HG03432 (cell line): ENCODE data around the gene ERP29.
"Not testable (repeated sequence)": the region's sequence is repeated elsewhere in the genome, so short reads cannot be mapped to it uniquely, and the experiment has no call there.

Experiments
- ATAC-seq: cut with Tn5 transposase; IDR thresholded peaks from one replicate; pipeline ENCODE4 v1.9.1; 2021; ENCODE audit warnings: mild to moderate bottlenecking, moderate library complexity; ENCODE audit not compliant: unreplicated experiment

The ERP29 gene

GRCh38 chr12:112001576-112001975, 11.7 kb upstream of the ERP29 start:
- no peak for ATAC-seq

DNA sequence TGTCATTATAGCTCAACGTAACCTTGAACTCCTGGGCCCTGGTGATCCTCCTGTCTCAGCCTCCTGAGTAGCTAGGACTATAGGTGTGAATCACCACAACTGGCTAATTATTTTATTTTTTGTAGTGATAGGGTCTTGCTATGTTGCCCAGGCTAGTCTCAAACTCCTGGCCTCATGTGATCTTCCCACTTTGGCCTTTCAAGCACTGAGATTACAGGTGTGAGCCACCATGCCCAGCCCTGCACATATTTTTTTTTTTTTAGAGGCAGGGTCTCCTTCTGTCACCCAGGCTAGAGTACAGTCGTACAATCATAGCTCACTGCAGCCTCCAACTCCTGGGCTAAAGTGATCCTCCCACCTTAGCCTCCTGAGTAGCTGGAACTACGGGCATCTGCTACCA, 9.2 kb upstream of the ERP29 start:
- ATAC-seq = no peak

DNA sequence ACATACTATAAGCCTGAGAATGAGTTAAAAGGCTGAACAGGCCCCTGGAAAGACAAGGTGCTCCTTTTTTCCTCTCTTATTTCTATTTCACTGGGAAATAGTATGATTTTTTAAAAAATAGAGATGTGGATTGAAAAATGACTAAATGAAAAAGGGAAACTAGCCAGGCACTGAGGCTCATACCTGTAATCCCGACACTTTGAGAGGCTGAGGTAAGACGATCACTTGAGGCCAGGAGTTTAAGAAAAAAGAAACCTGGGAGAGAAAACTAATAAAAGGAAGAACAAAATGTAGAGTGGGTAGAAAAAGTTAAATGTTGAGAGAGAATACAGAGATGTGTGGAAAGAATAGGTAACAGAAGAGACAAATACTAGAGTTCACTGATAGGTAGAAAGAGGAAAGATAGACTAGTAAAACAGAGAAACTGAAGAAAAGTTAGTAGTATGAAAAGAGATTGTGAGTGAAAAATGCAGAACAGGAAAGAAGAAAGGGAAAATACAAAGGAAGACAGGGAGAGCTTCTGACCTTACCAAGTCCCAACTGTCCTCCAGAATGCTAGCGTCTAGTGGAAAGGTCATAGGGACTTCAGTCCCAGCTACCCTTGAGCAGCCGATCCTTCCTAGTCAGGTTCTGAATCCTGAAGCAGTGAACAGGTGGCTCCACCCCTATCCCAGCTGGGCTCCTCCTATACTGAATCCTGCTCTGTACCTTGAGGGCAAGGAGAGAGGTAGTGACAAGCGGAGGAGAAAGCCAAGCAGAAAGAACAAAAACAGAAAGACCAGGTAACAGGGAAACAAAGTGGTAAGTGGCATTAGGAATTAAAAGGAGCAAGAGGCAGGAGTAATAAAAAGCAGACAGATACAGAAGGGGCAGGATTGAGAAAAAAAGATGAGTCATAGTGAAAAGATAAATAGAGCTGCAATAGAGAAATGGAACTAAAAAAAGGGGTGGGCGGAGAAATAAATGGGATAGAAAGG, 7.5 kb upstream of the ERP29 start:
- no peak for ATAC-seq

DNA sequence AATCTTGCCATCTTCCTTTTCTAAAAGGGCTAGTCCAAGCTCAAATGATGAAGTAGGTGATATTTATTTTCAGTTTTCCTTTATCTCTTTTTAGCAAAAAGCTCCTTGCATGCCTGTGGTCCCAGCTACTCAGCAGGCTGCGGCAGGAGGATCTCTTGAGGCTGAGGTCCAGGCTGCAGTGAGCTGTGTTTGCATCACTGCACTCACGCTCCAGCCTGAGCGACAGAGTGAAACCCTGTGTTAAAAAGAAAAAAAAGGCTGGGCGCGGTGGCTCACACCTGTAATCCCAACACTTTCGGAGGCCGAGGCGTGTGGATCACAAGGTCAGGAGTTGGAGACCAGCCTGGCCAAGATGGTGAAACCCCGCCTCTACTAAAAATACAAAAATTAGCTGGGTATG, 5.3 kb upstream of the ERP29 start:
- no peak for ATAC-seq

- no peak for ATAC-seq
Observed at GRCh38 chr12:112008918-112009317, 4.3 kb upstream of the ERP29 start.

- ATAC-seq = not testable (repeated sequence)
Observed at GRCh38 chr12:112009596-112009995, 3.6 kb upstream of the ERP29 start.

DNA sequence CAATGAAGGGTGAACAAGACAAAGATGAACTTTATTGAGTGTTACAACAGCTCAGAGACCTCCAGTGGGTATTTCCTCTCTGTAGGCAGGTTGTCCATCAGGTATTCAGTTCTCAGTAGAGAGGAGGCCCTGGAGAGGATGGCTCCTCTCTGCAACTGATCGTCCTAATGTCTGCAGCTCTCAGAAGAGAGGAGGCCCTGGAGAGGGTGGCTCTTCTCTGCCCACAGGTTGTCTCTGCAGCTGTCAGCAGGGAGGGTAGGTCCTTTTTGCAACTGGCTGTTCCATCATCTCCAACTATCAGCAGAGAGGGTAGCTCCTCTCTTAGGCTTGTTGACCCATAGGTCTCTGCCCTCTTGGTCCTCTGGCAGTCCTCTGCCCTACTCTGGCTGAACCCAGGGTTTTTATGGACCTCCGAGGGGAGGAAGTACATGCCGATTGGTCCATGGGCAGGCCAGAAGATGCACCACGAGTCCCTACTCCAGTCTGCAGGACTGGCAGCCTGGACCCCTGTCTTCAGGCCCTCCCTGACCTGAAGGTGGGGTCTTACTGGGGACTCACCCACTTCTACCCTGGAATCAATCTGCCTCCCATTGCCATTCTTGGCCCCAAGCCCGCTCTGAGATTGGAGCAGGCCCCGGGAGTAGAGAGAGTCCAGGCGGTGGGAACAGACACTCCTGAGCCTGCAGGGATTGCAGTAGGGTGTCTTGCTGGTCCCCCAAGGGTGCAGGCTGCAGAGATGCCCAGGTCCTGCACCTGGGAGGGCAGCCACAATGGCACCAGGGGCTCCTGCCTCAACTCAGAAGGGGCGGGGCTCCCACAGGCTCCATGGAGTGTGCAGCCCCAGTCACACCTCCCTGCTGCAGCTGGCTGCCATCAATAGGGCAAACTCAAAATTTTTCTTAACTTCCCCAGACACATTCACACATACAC, 2.5 kb upstream of the ERP29 start:
- ATAC-seq = no peak

DNA sequence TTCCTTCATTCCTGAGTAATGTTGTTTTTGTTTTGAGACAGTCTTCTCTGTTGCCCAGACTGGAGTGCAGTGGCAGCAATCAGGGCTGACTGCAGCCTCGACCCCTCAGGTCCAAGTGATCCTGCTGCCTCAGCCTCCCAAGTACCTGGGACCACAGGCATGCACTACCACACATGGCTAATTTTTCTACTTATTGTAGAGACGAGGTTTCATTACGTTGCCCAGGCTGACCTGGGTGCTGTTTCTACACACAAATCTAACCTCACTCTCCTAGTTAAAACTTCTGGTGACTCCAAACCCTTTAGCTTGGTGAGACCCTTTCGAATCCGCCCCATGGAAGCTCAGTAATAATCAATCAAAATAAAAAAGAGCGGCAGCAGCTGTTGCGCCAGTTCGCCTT, 1.5 kb upstream of the ERP29 start:
- ATAC-seq = no peak

DNA sequence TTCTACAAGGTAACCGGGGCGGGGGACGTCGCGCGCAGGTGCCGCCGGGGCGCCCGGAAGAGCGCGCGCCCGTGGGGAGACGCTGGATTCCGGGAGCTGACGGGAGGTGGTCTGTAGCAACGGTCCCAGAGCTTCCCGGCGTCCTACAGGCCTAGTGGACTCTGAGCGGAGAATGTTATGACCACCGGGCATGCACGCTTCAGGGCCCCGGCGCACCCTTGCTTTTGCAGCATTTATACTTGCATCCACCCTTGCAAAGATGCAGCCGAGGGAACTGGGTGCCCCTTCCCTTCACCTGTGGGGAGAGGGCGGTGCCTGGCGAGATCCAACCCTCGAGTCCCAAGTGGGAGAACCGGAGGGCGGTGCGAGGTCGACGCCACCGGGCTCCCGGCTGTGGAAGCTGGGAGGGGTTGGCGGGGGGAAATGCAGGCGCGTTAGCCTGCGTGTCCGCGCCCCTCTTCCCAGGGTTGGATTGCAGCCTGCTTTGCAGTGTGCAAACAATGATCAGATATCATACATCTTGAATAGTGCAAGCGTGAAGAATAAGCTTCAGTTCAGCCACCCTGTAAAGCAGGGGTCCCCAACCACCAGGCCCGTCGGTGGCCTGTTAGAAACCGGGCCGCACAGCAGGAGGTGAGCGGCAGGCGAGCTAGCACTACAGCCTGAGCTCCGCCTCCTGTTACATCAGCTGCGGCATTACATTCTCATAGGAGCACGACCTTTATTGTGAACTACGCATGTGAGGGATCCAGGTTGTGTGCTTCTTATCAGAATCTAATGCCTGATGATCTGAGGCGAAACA, 576 bp downstream of the ERP29 start:
- peak; percentile 26 for ATAC-seq

DNA sequence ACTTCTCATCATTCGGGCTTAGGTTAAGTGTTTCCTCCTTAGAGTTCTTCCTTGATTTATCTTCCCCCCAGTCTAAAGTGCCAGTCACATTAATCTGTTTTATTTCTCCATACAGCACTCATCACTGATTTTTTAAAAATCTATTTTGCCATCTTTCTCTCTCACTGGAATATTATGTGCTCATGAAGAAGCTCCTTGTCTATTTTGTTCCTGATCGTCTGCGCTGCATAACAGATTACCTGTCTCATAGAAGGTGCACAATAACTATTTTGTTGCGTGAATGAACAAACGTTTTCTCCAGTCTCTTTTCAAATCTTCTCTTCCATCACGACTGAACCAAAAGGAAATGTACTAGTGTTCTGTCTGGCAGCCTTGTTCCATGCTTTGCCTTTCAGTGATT, 2.7 kb downstream of the ERP29 start:
- no peak for ATAC-seq

GRCh38 chr12:112017041-112017440, 3.8 kb downstream of the ERP29 start:
- no peak for ATAC-seq

DNA sequence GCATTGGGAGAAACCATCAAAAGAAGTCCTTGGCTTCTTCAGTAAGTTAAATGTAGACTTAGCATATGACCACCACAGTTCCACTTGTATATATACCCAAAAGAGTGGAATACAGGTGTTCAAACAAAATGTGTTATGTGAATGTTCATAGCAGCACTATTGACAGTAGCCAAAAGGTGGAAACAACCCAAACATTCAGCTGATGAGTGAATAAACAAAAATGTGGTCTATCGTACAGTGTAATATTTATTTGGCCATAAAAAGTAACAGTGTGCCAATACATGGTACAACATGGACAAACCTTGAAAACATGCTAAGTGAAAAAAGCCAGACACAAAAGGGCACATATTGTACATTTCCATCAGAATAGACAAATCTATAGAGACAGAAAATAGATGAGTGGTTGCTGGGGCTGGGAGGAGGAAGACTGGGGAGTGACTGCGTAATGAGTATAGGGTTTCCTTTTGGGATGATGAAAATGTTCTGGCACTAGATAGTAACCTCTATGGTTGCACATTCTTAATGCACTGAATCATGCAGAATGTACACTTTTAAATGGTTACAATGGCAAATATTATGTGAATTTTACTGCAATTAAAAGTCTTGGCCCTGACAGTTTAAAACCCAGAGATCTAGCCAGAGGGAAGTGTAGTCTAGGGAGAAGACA, 5.5 kb downstream of the ERP29 start:
- no peak for ATAC-seq

GRCh38 chr12:112020947-112021457, 7.8 kb downstream of the ERP29 start:
- no peak for ATAC-seq

GRCh38 chr12:112022241-112023016, 9.2 kb downstream of the ERP29 start:
- no peak for ATAC-seq

GRCh38 chr12:112023759-112024396, 10.7 kb downstream of the ERP29 start:
- ATAC-seq = no peak

- ATAC-seq = no peak
Observed at GRCh38 chr12:112025808-112026375, 12.7 kb downstream of the ERP29 start.

GRCh38 chr12:112029301-112029700, 16.1 kb downstream of the ERP29 start:
- ATAC-seq = no peak

DNA sequence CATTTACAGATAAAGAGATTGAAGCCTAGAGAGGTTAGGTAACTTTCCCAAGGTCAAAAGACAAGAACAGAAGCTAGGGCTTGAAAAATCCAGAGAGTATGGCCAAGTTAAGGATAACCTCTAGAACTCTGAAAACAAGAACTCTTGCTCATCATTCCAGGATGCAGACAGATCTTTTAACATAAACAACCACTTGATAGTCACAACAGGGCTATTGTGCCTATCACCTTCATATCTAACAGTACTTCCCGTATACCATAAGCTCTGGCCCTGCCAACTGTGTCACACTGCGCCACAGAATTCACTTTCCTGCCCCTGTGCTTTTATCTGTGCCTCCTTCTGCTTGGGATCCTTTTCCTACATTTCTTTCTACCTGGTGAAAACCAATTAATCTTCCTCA, 18.2 kb downstream of the ERP29 start:
- ATAC-seq = no peak
